GM18520 (cell line): ENCODE results near the gene DCUN1D3.

Experiments used
- ATAC-seq: cut with Tn5 transposase; IDR thresholded peaks from one replicate; pipeline ENCODE4 v1.9.1; 2021; ENCODE audit not compliant: unreplicated experiment

Gene DCUN1D3

GRCh38 chr16:20894388-20894787, 5.8 kb downstream of the DCUN1D3 start:
- no peak for ATAC-seq

GRCh38 chr16:20889625-20890275, 10.4 kb downstream of the DCUN1D3 start:
- ATAC-seq, result no peak

DNA sequence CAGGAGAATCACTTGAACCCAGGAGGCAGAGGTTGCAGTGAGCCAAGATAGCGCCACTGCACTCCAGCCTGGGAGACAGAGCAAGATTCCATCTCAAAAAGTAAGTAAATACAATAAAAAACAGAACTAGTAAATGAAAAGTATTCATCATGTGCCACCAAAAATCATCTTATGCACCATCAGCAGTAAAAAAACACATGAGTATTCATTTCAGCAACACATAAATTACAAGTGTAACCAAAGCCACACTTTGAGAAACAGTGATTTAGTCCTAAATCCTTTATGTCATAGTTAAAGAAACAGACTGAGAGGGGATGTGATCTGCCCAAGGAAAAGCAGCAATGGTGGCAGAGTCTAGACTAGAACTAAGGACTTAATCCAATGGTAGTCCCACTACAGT, 13.0 kb downstream of the DCUN1D3 start:
- no peak for ATAC-seq

DNA sequence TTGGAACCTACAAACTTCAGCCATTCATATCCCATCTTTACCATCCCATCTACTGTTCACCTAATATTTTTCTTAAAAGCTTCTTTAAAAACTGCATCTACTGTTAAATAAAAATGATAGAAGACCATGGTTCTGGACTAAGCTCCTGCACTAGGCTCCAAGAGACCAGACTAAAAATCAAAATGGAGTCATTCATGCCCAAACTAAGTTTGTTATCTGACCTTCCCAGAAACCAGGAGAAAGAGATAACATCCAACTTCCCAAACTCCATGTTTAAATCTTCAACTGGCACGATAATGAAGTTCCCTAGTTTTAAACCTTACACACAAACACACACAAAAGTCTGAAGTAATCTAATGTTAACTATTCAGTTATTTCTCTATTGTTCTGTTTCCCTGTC, 13.8 kb downstream of the DCUN1D3 start:
- ATAC-seq, result no peak

DNA sequence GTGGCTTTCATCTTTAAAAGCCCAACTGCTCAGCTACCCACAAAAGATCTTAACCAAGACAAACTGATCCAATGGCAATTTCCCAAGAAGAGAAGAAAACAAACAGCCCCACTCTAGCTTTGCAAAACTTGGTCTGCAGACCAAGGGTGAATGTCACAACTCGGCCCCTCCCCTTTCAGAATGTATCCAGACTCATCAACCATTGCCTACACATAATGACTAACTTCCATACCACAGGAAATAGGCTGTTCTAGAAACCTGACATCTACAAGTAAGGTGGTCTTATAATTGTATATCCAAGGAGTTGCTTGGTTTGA, 16.0 kb downstream of the DCUN1D3 start:
- ATAC-seq, result no peak

DNA sequence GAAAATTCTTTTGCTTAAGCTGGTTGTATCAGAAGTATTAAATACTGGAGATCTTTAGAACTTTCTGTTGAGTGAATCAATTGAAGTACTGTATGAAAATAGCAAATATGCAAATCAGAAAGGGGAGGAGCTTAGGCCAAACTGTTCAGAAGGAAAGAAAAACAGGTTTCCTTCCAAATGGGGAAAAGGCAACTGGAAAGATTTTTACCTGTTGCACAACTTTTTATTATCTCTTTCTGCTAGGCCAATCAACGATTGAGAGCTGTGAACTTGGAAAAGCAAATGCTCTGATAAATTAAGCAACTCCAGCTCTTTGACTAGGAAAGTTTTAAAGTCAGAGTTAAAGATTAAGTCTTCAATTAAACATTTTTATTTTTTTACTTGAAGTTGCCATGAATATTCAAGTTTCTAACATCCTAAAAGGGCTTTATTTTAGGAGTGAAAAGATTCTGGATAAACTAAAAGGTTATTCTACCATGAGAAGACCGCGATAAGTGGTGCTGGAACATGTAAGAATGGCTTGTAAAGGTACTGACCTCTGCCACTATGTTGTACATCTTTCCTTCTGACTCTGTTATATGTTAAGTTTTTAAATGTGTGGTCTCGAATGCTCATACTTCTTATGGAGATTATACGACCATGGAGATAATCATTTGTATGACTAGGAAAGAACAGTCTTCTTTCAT, 16.5 kb downstream of the DCUN1D3 start:
- ATAC-seq, result no peak

GRCh38 chr16:20881503-20881878, 18.7 kb downstream of the DCUN1D3 start:
- no peak for ATAC-seq

GRCh38 chr16:20880867-20881502, 19.2 kb downstream of the DCUN1D3 start:
- ATAC-seq, result no peak

DNA sequence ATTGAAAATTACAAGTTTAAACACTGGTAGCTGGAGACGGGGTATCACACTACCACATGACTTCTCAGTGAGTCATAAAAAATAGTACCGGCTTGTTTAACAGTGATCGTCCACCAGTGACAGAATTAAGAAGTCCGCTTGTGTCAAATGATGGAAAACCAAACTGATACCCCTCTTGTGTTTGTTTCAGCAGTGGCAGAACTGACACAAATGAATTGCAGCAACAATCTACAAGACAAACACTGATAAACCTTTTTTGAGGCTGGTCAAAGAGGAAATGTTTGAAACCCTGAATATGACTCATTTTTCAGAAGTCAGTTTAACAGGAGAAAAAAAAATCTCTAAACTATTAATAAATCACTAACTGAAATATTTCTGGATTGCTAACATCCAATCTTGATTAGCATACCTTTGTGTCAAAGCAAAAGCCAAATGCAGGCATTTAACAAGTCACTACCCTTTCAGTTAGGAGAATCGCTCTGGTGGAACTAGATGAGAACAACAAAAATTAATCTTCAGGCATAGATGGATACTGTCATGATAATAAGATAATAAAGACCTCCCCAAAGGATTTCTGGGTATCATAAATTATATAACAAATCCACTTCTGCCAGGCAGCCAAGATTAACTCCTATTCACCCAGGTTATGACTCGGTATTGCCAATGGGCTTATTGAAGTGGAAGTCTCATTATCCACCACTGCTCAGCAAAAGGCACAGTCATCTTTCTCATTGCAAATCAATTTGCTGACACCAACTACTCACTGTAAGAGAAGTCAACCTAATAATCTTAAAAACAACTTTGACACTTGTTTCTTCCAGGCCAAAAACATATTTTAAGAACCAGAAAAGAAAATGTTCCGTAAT, 20.8 kb downstream of the DCUN1D3 start:
- peak; percentile 34 for ATAC-seq

DNA sequence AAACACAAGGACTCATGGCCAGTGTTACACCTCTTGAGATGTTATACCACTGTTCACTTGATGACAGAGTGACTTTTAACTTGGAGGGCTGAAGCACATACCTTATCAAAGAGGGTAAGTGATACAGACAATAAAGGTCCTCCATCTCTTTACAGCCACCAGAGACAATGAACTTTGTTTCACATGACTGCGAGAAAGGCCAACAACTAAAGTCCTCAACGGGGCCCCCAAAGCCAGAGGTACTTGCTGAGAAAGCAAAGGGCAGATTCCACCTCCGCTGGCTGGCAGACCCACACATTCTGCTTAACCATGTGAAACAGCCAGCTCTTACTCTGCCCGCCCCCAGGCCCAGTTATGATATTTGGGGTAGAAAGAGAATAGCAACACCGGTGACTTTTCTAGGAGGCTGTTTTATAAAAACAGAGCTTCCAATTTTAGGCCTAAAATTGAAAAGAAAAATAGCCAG, 21.4 kb downstream of the DCUN1D3 start:
- no peak for ATAC-seq

DNA sequence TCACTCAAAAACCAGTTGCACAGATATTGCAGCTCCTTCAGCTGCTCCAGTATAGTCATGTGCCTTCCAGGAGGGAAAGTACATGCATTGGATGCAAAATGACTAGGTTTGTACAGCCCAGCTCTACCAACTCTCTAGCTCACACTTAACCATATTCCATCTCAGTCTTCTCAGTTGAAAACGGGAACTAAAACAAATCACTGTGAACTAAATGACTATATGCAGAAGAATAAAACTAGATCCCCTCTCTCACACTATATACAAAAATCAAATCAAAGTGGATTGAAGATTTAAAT, 24.9 kb downstream of the DCUN1D3 start:
- no peak for ATAC-seq

GRCh38 chr16:20874088-20874581, 26.0 kb downstream of the DCUN1D3 start:
- ATAC-seq, result no peak

GRCh38 chr16:20873331-20873730, 26.8 kb downstream of the DCUN1D3 start:
- ATAC-seq, result no peak

DNA sequence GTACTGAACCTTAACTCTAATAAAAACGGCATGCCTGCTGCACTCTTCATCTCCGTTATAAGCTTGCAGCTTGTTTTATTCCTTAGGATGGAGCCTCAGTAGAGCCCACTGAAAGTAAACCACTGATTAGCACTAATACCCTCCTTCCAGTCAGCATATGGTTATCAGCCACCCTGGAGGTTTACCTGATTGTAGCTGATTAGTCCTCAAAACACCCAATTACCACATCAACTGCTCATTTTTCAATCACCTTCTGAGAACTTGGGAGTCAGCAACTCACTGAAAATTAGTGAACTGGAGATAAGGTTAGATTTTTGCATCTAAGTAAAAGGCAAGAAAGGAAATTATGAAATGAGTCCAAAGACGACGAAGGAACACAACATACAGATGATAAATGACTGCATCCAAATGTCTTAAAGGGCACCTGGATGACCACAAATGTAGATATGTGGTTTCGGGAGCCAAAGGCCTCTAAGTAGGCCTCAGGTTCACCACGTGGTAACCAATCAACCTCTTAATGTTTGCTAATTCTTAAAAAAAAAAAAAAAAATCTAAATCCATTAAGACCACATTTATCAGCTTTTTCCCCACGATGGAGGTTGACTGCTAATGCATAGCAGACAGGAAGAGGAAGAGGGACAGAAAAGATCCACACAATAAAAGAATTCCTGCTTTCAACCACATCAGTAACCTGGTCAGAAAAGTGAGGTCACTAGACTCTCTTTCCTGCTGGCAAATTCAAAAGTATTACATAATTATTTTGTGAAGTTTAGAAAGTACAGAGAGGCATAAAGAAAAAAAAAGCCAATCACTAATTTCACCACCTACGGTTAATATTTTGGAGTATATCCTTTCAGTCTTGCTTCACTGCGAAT, 28.0 kb downstream of the DCUN1D3 start:
- no peak for ATAC-seq

DNA sequence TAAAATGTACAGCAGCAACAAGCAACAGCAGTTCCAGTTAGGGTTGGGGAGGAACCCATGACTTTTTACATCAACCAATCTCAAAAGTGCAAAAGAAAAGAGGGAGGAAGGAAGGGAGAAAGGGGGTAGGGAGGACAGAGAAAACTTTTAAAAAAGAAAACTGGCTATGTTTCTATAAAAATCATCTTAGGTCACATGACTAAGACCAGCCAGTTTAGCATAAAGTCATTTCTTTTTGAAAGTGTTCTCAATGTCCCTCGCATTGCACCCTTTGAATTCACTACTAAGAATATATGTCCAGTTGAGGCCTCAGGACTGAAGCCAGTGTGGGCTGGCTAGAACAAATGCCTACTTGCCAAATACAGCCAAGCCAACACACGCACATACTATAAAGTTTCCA, 28.9 kb downstream of the DCUN1D3 start:
- no peak for ATAC-seq

- ATAC-seq, result no peak
These were observed 29.9 kb downstream of the DCUN1D3 start for GRCh38 chr16:20870122-20870820.

- no peak for ATAC-seq
These were observed 31.3 kb downstream of the DCUN1D3 start for GRCh38 chr16:20868890-20869289.

- ATAC-seq, result no peak
These were observed 32.6 kb downstream of the DCUN1D3 start for GRCh38 chr16:20867585-20867984.

DNA sequence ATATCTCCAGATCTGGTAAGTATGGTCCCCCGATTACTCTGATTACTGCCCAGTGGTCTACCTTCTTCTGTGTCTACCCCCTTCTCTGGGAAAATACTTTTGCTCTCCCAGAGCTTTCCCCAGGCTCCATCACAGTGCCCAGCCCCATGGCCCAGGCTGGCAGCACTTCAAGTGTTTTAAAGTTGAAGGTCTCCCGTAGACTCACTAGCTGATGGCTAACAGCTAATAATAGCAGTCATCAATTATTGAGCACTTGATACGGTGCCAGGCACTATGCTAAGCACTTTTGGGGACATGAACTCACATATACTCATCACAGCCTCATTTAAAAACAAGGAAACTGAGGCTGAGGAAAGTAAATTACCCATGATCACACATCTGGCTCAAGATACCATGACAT, 33.4 kb downstream of the DCUN1D3 start:
- no peak for ATAC-seq
